Fibroblast of villous mesenchyme (primary cell): ENCODE results near the gene SCMH1. TPM values are rescaled to one million over a fixed set of nuclear protein-coding genes. Genes with fewer than 3 reads are reported as not detected.
"Not testable (repeated sequence)": the region's sequence is repeated elsewhere in the genome, so short reads cannot be mapped to it uniquely, and the experiment has no call there.

Source experiments
- DNase-seq: peaks from one replicate; pipeline ENCODE4 v3.0.0-alpha.2; 2010; ENCODE audit warnings: low read depth
- H3K4me3 ChIP-seq: 2 replicates; pipeline ENCODE4 v1.5.1; 2011; ENCODE audit warnings: low read depth, mild to moderate bottlenecking, low read length
- CTCF ChIP-seq: IDR thresholded peaks from 2 replicates; pipeline ENCODE4 v1.5.1; 2012; ENCODE audit warnings: low read depth, mild to moderate bottlenecking, low read length; ENCODE audit not compliant: insufficient read depth
- total RNA-seq: library from RNA; depleted of rRNA; stranded (reverse); fragments of >200 nt; gene quantifications from 2 replicates; pipeline ENCODE4 v1.2.3, GENCODE V29; 2012

SCMH1 gene
- total RNA-seq, 1 donor: 19.4 TPM

- TF ChIP-seq CTCF: no peak
- H3K4me3 ChIP-seq: no peak overlapping the region
- DNase-seq: no peak
These were observed 8.4 kb downstream of the SCMH1 start for GRCh38 chr1:41233708-41234107.

- no peak for DNase-seq
- TF ChIP-seq CTCF: no peak
- H3K4me3 ChIP-seq: no peak overlapping the region
These were observed 9.8 kb downstream of the SCMH1 start for GRCh38 chr1:41232305-41232704.

- H3K4me3 ChIP-seq: no peak overlapping the region
- TF ChIP-seq CTCF: no peak
- no peak for DNase-seq
These were observed 11.4 kb downstream of the SCMH1 start for GRCh38 chr1:41230656-41231055.

DNA sequence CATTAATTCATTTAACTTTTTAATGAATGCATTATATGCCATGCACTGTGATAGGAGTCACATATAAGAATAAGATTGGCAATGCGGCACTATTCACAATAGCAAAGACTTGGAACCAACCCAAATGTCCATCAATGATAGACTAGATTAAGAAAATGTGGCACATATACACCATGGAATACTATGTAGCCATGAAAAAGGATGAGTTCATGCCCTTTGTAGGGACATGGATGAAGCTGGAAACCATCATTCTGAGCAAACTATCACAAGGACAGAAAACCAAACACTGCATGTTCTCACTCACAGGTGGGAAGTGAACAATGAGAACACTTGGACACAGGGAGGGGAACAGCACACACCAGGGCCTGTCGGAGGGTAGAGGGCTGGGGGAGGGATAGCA lies 12.9 kb downstream of the SCMH1 start:
- not testable (repeated sequence) for H3K4me3 ChIP-seq, DNase-seq

- no peak for TF ChIP-seq CTCF
- no peak overlapping the region for H3K4me3 ChIP-seq
- DNase-seq: no peak
These were observed 15.2 kb downstream of the SCMH1 start for GRCh38 chr1:41226815-41227434.

DNA sequence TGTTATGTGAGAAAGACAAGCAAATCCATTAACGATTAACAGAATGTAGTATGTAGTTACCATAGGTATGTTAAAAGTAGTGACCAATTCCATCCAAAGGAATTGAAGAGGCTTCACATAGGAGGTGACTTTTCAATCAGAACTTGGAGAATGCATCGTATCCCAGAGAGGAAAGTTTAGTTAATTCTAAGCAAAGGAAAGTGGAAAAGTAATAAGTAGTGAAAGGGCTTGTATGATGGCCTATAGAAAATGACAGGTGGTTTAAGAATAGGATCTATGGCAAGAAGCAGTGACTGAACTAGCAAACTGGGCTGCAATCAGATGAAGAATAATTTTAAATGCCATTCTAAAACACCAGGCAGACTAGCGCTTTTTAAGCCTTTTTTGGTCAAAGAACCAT lies 16.6 kb downstream of the SCMH1 start:
- no peak for DNase-seq
- TF ChIP-seq CTCF: no peak

DNA sequence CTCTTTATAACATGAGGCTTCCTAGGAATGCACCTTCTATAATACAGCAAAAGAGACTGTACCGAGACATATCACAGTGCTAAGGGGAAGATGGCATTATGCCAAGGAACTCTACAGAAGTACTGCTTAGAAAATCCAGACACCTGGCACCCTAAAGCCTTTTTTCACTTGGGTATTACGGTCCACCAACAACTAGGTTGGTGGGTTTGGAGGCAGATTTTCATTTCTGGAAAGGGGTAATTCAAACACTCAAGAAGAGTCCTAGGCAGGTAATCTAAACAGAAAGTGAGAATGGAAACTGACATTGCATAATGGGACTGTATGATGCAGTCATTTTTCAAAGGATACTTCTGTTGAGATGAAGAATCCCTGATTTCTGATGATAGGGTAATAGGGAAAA lies 19.6 kb downstream of the SCMH1 start:
- H3K4me3 ChIP-seq: no peak overlapping the region
- peak; percentile 30 for DNase-seq
- TF ChIP-seq CTCF: no peak

More for the DNA sequence above, 16.6 kb downstream of the SCMH1 start:
- no peak overlapping the region for H3K4me3 ChIP-seq

DNA sequence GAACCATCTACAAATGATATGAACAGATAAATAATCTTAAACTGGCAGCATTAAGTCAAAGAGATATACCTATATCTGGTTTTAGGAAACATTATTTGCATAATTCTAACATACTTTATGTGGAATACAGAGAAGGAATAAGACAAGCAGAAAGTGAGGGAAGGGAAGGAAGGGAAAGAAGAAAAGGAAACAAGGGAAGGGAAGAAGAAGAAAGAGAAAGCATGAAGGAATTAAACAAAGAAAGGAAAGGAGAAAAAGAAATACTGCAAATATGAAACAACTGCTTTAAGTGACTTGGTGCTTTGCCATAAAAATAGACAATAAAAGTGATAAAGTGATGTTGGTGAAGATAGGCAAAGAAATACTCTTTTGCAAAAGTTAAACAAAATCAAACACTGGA lies 20.1 kb downstream of the SCMH1 start:
- TF ChIP-seq CTCF: no peak
- H3K4me3 ChIP-seq: no peak overlapping the region
- no peak for DNase-seq
